IMR-90 (cell line): ENCODE data around the gene VPS39. TPM values are rescaled to one million over a fixed set of nuclear protein-coding genes. Genes with fewer than 3 reads are reported as not detected.
A peak's percentile ranks its signal among the peaks of the same experiment; 100 is the strongest.

Experiments used
- ATAC-seq: fragments of 200-7000 bp; cut with Tn5 transposase; 2 replicates; pipeline ENCODE4 v1.9.1; 2020; ENCODE audit warnings: low read depth, mild to moderate bottlenecking, moderate library complexity
- BruUV-seq: library from RNA; stranded (reverse); fragments of 400-500 nt; replicated peaks from 2 replicates; lab custom pipeline; 2021; lab: Mats Ljungman, UMichigan
- CTCF ChIA-PET: fragments of 300-600 bp; formaldehyde crosslinking; extraction: SDS; loops from one replicate; lab custom pipeline; 2021; ENCODE audit warnings: antibody characterized with exemption; lab: Yijun Ruan, JAX
- POLR2A ChIA-PET: fragments of 300-600 bp; sonication (Branson Sonifier 250); formaldehyde crosslinking; loops from one replicate; lab custom pipeline; 2022; ENCODE audit warnings: antibody characterized with exemption; ENCODE audit not compliant: unreplicated experiment; lab: Charles Lee
- DNase-seq: peaks from one replicate; pipeline ENCODE4 v3.0.0; 2013
- H2AFZ ChIP-seq: replicated peaks from 2 replicates; pipeline ENCODE3; 2013; ENCODE audit warnings: low read length, mild to moderate bottlenecking; ENCODE audit not compliant: poor library complexity
- H2AK5ac ChIP-seq: 2 replicates; pipeline ENCODE4 v1.6.1; 2013; ENCODE audit warnings: low read depth, low read length, inconsistent platforms
- H2AK9ac ChIP-seq: replicated peaks from 2 replicates; pipeline ENCODE3; 2013; ENCODE audit warnings: mild to moderate bottlenecking, low read depth, low read length, moderate library complexity; ENCODE audit not compliant: poor library complexity
- H2BK120ac ChIP-seq: 2 replicates; pipeline ENCODE4 v1.6.1; 2013; ENCODE audit warnings: low read depth, low read length, inconsistent platforms
- H2BK15ac ChIP-seq: 3 replicates; pipeline ENCODE4 v1.6.1; 2013; ENCODE audit warnings: low read depth, low read length, inconsistent platforms
- H2BK20ac ChIP-seq: 2 replicates; pipeline ENCODE4 v1.6.1; 2013; ENCODE audit warnings: low read depth, mild to moderate bottlenecking, inconsistent platforms, low read length, moderate library complexity
- H2BK5ac ChIP-seq: 2 replicates; pipeline ENCODE4 v1.6.1; 2013; ENCODE audit warnings: mild to moderate bottlenecking, low read depth, low read length, inconsistent platforms; ENCODE audit not compliant: poor library complexity, severe bottlenecking
- H3K14ac ChIP-seq: replicated peaks from 2 replicates; pipeline ENCODE4 v1.6.1; 2013; ENCODE audit warnings: low read depth, low read length, inconsistent platforms
- H3K18ac ChIP-seq: 2 replicates; pipeline ENCODE4 v1.6.1; 2013; ENCODE audit warnings: low read depth, low read length, control low read depth
- H3K23ac ChIP-seq: 2 replicates; pipeline ENCODE4 v1.6.1; 2013; ENCODE audit warnings: low read depth, low read length, inconsistent platforms
- H3K27ac ChIP-seq: 2 replicates; pipeline ENCODE4 v1.5.1; 2013; ENCODE audit warnings: mild to moderate bottlenecking, control low read depth, low read length; ENCODE audit not compliant: insufficient read depth
- H3K27me3 ChIP-seq: 2 replicates; pipeline ENCODE4 v1.6.1; 2013; ENCODE audit warnings: low read length; ENCODE audit not compliant: control insufficient read depth, insufficient read depth
- H3K36me3 ChIP-seq: 2 replicates; pipeline ENCODE4 v1.6.1; 2013; ENCODE audit warnings: low read length, mixed read lengths; ENCODE audit not compliant: control insufficient read depth, insufficient read depth
- H3K4ac ChIP-seq: 2 replicates; pipeline ENCODE4 v1.6.1; 2013; ENCODE audit warnings: low read depth, low read length, inconsistent platforms
- H3K4me1 ChIP-seq: 2 replicates; pipeline ENCODE4 v1.6.1; 2013; ENCODE audit warnings: low read length, mixed read lengths; ENCODE audit not compliant: control insufficient read depth, insufficient read depth
- H3K4me2 ChIP-seq: 2 replicates; pipeline ENCODE4 v1.6.1; 2013; ENCODE audit warnings: low read depth, mild to moderate bottlenecking, control low read depth, low read length, moderate library complexity
- H3K4me3 ChIP-seq: 2 replicates; pipeline ENCODE4 v1.5.1; 2013; ENCODE audit warnings: low read depth, mild to moderate bottlenecking, control low read depth, low read length, moderate library complexity; ENCODE audit not compliant: insufficient read depth
- H3K56ac ChIP-seq: 2 replicates; pipeline ENCODE4 v1.6.1; 2013; ENCODE audit warnings: low read length, inconsistent platforms; ENCODE audit not compliant: insufficient read depth; ENCODE audit errors: extremely low read depth
- H3K79me1 ChIP-seq, 2 experiments: 2 replicates each; pipeline ENCODE4 v1.6.1; 2013; ENCODE audit warnings: low read length in 2 of 2, inconsistent platforms in 1 of 2, low read depth in 1 of 2
- H3K9ac ChIP-seq: 2 replicates; pipeline ENCODE4 v1.6.1; 2013; ENCODE audit warnings: low read depth, low read length, control low read depth
- H3K9me1 ChIP-seq: 2 replicates; pipeline ENCODE4 v1.6.1; 2013; ENCODE audit warnings: low read length, inconsistent platforms; ENCODE audit not compliant: insufficient read depth
- H3K9me3 ChIP-seq: 2 replicates; pipeline ENCODE4 v1.6.1; 2013; ENCODE audit warnings: low read length; ENCODE audit not compliant: control insufficient read depth, insufficient read depth
- H4K20me1 ChIP-seq: 2 replicates; pipeline ENCODE4 v1.6.1; 2013; ENCODE audit warnings: low read length, inconsistent platforms; ENCODE audit not compliant: insufficient read depth
- H4K5ac ChIP-seq: 2 replicates; pipeline ENCODE4 v1.6.1; 2013; ENCODE audit warnings: mild to moderate bottlenecking, low read depth, low read length, control low read depth
- H4K8ac ChIP-seq, 2 experiments: 2 replicates each; pipeline ENCODE4 v1.6.1; 2013; ENCODE audit warnings: low read depth in 2 of 2, low read length in 2 of 2, control low read depth in 1 of 2, inconsistent platforms in 1 of 2
- H4K91ac ChIP-seq: 2 replicates; pipeline ENCODE4 v1.6.1; 2013; ENCODE audit warnings: low read depth, low read length, inconsistent platforms; ENCODE audit not compliant: insufficient read depth
- BHLHE40 ChIP-seq: fragments of 150-350 bp; IDR thresholded peaks from 2 replicates; pipeline ENCODE4 v1.6.1; 2016; ENCODE audit warnings: mild to moderate bottlenecking, low read depth, low read length
- MXI1 ChIP-seq: IDR thresholded peaks from 2 replicates; pipeline ENCODE4 v1.6.1; 2012; ENCODE audit warnings: low read depth, mild to moderate bottlenecking, low read length, moderate library complexity, borderline replicate concordance
- WGBS, 2 experiments: methylation state at CpG; one replicate each; pipeline versions ENCODE4 v1.1.5 to v1.1.7; 2013; ENCODE audit warnings: missing lambda C conversion rate in 2 of 2; ENCODE audit not compliant: insufficient read length in 1 of 2; ENCODE audit errors: extremely low coverage in 2 of 2; 5-methylcytosine and 5-hydroxymethylcytosine counted together
- dilution Hi-C: fragments of 300-500 bp; cut with HindIII; formaldehyde crosslinking; loops from one replicate; pipeline ENCODE4 v1.14.3; 2018; ENCODE audit warnings: low sequenced_read_pairs; ENCODE audit not compliant: unreplicated experiment
- in situ Hi-C: fragments of 300-500 bp; cut with MboI; formaldehyde crosslinking; loops from 3 replicates; pipeline ENCODE4 v1.14.3; 2019; ENCODE audit warnings: low sequenced_read_pairs, inconsistent platforms, mixed read lengths
- intact Hi-C: fragments of 100-400 bp; cut with micrococcal nuclease; formaldehyde crosslinking; loops from 2 replicates; pipeline ENCODE4 v1.10.0; 2022
- polyA plus RNA-seq, 3 experiments: library from polyadenylated mRNA; depleted of rRNA; stranded (reverse); fragments of >200 nt; gene quantifications; 2 replicates each; pipeline ENCODE4 v1.2.3, GENCODE V29; 2012; ENCODE audit warnings: low replicate concordance in 1 of 3
- total RNA-seq: library from RNA; depleted of rRNA; stranded (reverse); fragments of >200 nt; gene quantifications from 2 replicates; pipeline ENCODE4 v1.2.3, GENCODE V29; 2012
- TF ChIP-seq, protein P1 (sequence below): fragments of 150-350 bp; IDR thresholded peaks from 2 replicates; pipeline ENCODE4 v1.6.1; 2016; ENCODE audit warnings: low read depth, mild to moderate bottlenecking, low read length, moderate library complexity, borderline replicate concordance

VPS39 gene
- total and polyA plus RNA-seq, 2 of the 4 experiments (the other 2 are of a cell fraction): 49.7 to 52.2 TPM

DNA sequence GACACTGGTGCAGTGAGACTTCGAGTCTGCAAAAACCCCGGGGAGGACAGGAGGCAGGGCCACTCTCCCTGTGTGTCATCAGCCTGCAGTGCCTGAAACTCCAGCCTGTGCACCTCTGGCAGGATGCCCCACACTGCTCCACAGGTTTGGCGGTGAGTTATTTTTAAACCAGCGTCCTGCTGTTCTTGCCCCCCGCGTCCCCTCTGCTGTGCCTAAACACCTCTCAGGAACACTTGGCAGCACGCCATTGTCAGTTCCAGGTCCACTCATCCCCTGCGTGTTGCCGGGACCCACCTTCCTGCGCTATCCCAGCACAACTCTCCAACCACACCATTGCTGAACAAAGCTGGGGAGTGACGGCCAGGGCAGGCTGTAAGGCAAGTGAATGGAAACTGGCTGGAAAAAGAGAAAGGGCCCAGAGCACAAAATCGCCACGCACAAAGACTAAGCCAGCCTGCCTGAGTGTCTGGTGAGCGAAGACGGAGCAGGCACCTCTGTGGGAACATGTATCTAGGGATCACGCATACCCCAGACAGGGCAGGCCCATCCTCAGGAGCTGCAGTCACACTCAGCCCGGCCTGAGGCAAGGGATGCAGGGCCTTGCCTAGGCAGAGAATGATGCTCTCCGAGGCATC, 48.6 kb downstream of the VPS39 start:
- H3K27me3 ChIP-seq: no peaks in the 10 kb centered on the region
- BruUV-seq: TSS peak; percentile 80
- no peak overlapping the region for H4K91ac ChIP-seq
- H2BK5ac ChIP-seq: no peak overlapping the region
- H3K14ac ChIP-seq: no peak overlapping the region
- CTCF ChIA-PET: no interaction called here
- H3K23ac ChIP-seq: no peak overlapping the region
- H2BK20ac ChIP-seq: no peak overlapping the region
- no peak overlapping the region for H3K27ac ChIP-seq
- H2AK9ac ChIP-seq: no peak overlapping the region
- POLR2A ChIA-PET: no interaction called here
- no peak overlapping the region for H3K18ac ChIP-seq
- H4K5ac ChIP-seq: no peak overlapping the region
- intact Hi-C loops (no loop called here), dilution Hi-C loops (no loop called here), in situ Hi-C loops (no loop called here)
- H4K8ac ChIP-seq: no peak overlapping the region
- no peak overlapping the region for H2BK15ac ChIP-seq
- peaks cover 52% of the 10 kb centered on the region for H3K36me3 ChIP-seq
- H3K4me3 ChIP-seq: no peak overlapping the region
- peaks cover 4% of the 10 kb centered on the region; the same call in 1 of the 2 replicates for H3K4me1 ChIP-seq
- H3K9me3 ChIP-seq: no peaks in the 10 kb centered on the region
- TF ChIP-seq BHLHE40 (no peak), MXI1 (no peak)
- TF ChIP-seq, protein P1, sequence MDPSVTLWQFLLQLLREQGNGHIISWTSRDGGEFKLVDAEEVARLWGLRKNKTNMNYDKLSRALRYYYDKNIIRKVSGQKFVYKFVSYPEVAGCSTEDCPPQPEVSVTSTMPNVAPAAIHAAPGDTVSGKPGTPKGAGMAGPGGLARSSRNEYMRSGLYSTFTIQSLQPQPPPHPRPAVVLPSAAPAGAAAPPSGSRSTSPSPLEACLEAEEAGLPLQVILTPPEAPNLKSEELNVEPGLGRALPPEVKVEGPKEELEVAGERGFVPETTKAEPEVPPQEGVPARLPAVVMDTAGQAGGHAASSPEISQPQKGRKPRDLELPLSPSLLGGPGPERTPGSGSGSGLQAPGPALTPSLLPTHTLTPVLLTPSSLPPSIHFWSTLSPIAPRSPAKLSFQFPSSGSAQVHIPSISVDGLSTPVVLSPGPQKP: no peak
- H3K56ac ChIP-seq: no peak overlapping the region
- H2BK120ac ChIP-seq: no peak overlapping the region
- no peak for DNase-seq
- no peak overlapping the region for H3K4ac ChIP-seq
- no peak overlapping the region for H2AK5ac ChIP-seq
- no peak overlapping the region for H2AFZ ChIP-seq
- no peak overlapping the region for H3K4me2 ChIP-seq
- H3K79me1 ChIP-seq: no peaks in the 10 kb centered on the region
- no peaks in the 10 kb centered on the region for H4K20me1 ChIP-seq
- H3K9ac ChIP-seq: no peak overlapping the region
- peaks cover 20% of the 10 kb centered on the region for H3K9me1 ChIP-seq
- ATAC-seq: no peak
- WGBS, 2 experiments: 97% methylated on average over 8 of the region's 18 CpGs; no CpG with 5 or more reads in 1 of the 2 experiments
